GM12878 (cell line): ENCODE results near the gene MAIP1. TPM values are rescaled to one million over a fixed set of nuclear protein-coding genes. Genes with fewer than 3 reads are reported as not detected.

ENCODE experiments used
- BCL11A ChIP-seq: IDR thresholded peaks from 2 replicates; pipeline ENCODE4 v1.6.1; 2011; ENCODE audit warnings: low read depth, low read length
- BHLHE40 ChIP-seq, 2 experiments: fragments of 450-650 bp in 1 of 2; IDR thresholded peaks; 2 replicates each; pipeline ENCODE4 v1.6.1; 2011 to 2017; ENCODE audit warnings: low read depth in 2 of 2, borderline replicate concordance in 1 of 2, improper control_type of control experiment in 1 of 2, low read length in 1 of 2, mild to moderate bottlenecking in 1 of 2
- CHD1 ChIP-seq: IDR thresholded peaks from 2 replicates; pipeline ENCODE4 v1.6.1; 2012; ENCODE audit warnings: low read depth, low read length, improper control_type of control experiment
- DPF2 ChIP-seq: fragments of 450-650 bp; IDR thresholded peaks from 2 replicates; pipeline ENCODE4 v1.6.1; 2017; ENCODE audit warnings: mild to moderate bottlenecking
- EED ChIP-seq: sonication (generic); IDR thresholded peaks from 2 replicates; pipeline ENCODE4 v1.6.1; 2016; ENCODE audit warnings: antibody characterized with exemption, low read depth
- GABPA ChIP-seq: IDR thresholded peaks from 2 replicates; pipeline ENCODE4 v1.6.1; 2014; ENCODE audit warnings: antibody characterized with exemption, low read depth, mild to moderate bottlenecking, inconsistent platforms
- IKZF2 ChIP-seq, 2 experiments: fragments of 450-650 bp; IDR thresholded peaks; 2 replicates each; pipeline ENCODE4 v1.6.1; 2017; ENCODE audit warnings: mild to moderate bottlenecking in 2 of 2, moderate library complexity in 2 of 2
- JUND ChIP-seq: IDR thresholded peaks from 2 replicates; pipeline ENCODE4 v1.6.1; 2012; ENCODE audit warnings: low read depth, mild to moderate bottlenecking, low read length, improper control_type of control experiment, moderate library complexity
- MYC ChIP-seq: IDR thresholded peaks from 2 replicates; pipeline ENCODE4 v1.6.1; 2011; ENCODE audit warnings: mild to moderate bottlenecking, low read length, moderate library complexity, inconsistent platforms; ENCODE audit not compliant: insufficient read depth, insufficient replicate concordance, insufficient read length, severe bottlenecking
- NBN ChIP-seq: fragments of 450-650 bp; IDR thresholded peaks from 2 replicates; pipeline ENCODE4 v1.6.1; 2016
- NR2C2 ChIP-seq: IDR thresholded peaks from 2 replicates; pipeline ENCODE4 v1.6.1; 2011; ENCODE audit warnings: borderline replicate concordance, low read depth; ENCODE audit not compliant: control insufficient read depth, insufficient read length
- RBBP5 ChIP-seq: fragments of 200-600 bp; sonication (generic); conservative IDR thresholded peaks from 2 replicates; pipeline ENCODE4 v1.6.1; 2016
- SP1 ChIP-seq: IDR thresholded peaks from one replicate; pipeline ENCODE4 v1.6.1; 2011; ENCODE audit warnings: low read depth, low read length
- SREBF2 ChIP-seq: IDR thresholded peaks from 2 replicates; pipeline ENCODE4 v1.6.1; 2012; ENCODE audit warnings: mild to moderate bottlenecking, low read length
- STAT1 ChIP-seq: fragments of 450-650 bp; conservative IDR thresholded peaks from 2 replicates; pipeline ENCODE4 v1.6.1; 2014; ENCODE audit warnings: antibody characterized with exemption, mild to moderate bottlenecking
- TCF7 ChIP-seq: IDR thresholded peaks from 2 replicates; pipeline ENCODE4 v1.6.1; 2014; ENCODE audit warnings: antibody characterized with exemption, borderline replicate concordance
- WRNIP1 ChIP-seq: IDR thresholded peaks from 2 replicates; pipeline ENCODE4 v1.6.1; 2011; ENCODE audit warnings: low read depth, low read length, improper control_type of control experiment, borderline replicate concordance
- YY1 ChIP-seq: IDR thresholded peaks from 2 replicates; pipeline ENCODE4 v1.6.1; 2011; ENCODE audit warnings: low read depth, mild to moderate bottlenecking, low read length
- ZSCAN29 ChIP-seq: fragments of 450-650 bp; IDR thresholded peaks from 2 replicates; pipeline ENCODE4 v1.6.1; 2017; ENCODE audit warnings: mild to moderate bottlenecking, moderate library complexity
- polyA plus RNA-seq, 11 experiments: library from polyadenylated mRNA; depleted of rRNA in 4 of 11; unstranded in 6 of 11; stranded (reverse) in 5 of 11; fragments of >200 nt; fragmentation: Nextera tagmentation in 4 of 11; fragmentation: Illumina TruSeq in 1 of 11; extraction: Ambion mirVana in 4 of 11; extraction: Trizol in 1 of 11; gene quantifications; 1 replicate in 1 of 11; 2 replicates in 10 of 11; pipeline versions ENCODE4 v1.2.1 to v1.2.3, GENCODE V29; 2011 to 2016; ENCODE audit warnings: inconsistent platforms in 2 of 11, missing spikeins in 2 of 11, low read depth in 1 of 11
- total RNA-seq, 4 experiments: library from RNA; depleted of rRNA in 3 of 4; stranded (reverse); fragments of >200 nt in 3 of 4; fragmentation: Illumina TruSeq in 1 of 4; extraction: Trizol in 1 of 4; gene quantifications; 2 replicates each; pipeline versions ENCODE4 v1.2.1 to v1.2.3, GENCODE V29; 2013 to 2021
- TF ChIP-seq, protein P1 (sequence below): fragments of 450-650 bp; IDR thresholded peaks from 2 replicates; pipeline ENCODE4 v1.6.1; 2014; ENCODE audit warnings: mild to moderate bottlenecking
- TF ChIP-seq, protein P2 (sequence below): fragments of 450-650 bp; IDR thresholded peaks from 2 replicates; pipeline ENCODE4 v1.6.1; 2018; ENCODE audit warnings: mild to moderate bottlenecking, low read depth, moderate library complexity; ENCODE audit not compliant: partially characterized antibody
- TF ChIP-seq, protein P3 (sequence below): fragments of 450-650 bp; IDR thresholded peaks from 2 replicates; pipeline ENCODE4 v1.6.1; 2017; ENCODE audit warnings: antibody characterized with exemption, mild to moderate bottlenecking, moderate library complexity

The MAIP1 gene
- total and polyA plus RNA-seq, 10 of the 15 experiments (the other 5 are each of a cell fraction or from before 2014, with no cell fraction given), result 5.4 to 41.4 (median 25.4) TPM

DNA sequence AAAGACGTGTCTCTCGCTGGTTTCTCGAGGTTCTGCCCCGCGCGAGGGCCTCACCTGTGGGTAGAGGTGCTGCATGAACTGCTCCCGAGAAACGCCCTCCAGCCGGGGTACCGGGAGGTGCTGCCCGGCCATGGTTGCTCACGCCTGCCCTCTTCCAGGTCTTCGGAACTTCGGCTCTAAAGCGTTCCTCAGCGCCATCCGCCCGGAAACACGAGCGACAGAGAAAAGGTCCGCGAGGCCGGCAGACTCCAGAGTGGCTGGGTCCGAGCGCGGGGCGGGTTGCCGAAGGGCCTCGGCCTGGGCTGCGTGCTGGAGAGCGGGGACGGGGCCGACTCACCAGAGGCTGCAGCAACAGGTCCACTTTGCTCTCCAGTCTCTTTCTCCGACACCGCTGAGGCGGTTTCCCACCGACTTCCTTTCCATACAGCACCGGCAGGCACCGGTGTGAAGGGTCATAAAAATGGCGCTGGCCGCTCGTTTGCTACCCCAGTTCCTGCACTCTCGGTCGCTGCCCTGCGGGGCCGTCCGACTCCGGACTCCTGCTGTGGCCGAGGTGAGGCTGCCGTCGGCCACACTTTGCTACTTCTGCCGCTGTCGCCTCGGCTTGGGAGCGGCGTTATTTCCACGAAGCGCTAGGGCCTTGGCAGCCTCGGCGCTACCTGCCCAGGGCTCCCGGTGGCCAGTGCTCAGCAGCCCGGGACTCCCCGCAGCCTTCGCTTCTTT is at the start of gene MAIP1, which contains the start of gene TYW5 (continued):
- TF ChIP-seq NR2C2, result peak; percentile 96
- TF ChIP-seq BHLHE40 (IDR thresholded peaks at IDR 0.05; ENCODE audit: borderline replicate concordance in 1 of 2, low read depth in 2 of 2, low read length in 1 of 2), result peak; percentile 33 to 59; a peak in 2 of 4 replicates
- TF ChIP-seq NBN, result peak; percentile 98
- no peak for TF ChIP-seq CHD1
- TF ChIP-seq YY1, result peak; percentile 96
- no peak for TF ChIP-seq BCL11A
- peak; percentile 68; the same call in 1 of the 2 replicates for TF ChIP-seq TCF7
- TF ChIP-seq GABPA, result peak; percentile 93
- peak; percentile 85; the same call in 1 of the 2 replicates for TF ChIP-seq ZSCAN29
- TF ChIP-seq, protein P1, sequence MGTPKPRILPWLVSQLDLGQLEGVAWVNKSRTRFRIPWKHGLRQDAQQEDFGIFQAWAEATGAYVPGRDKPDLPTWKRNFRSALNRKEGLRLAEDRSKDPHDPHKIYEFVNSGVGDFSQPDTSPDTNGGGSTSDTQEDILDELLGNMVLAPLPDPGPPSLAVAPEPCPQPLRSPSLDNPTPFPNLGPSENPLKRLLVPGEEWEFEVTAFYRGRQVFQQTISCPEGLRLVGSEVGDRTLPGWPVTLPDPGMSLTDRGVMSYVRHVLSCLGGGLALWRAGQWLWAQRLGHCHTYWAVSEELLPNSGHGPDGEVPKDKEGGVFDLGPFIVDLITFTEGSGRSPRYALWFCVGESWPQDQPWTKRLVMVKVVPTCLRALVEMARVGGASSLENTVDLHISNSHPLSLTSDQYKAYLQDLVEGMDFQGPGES, result no peak
- TF ChIP-seq RBBP5, result peak; percentile 99
- TF ChIP-seq MYC, result no peak
- TF ChIP-seq JUND, result no peak
- TF ChIP-seq EED, result peak; percentile 73
- no peak for TF ChIP-seq WRNIP1
- TF ChIP-seq, protein P2, sequence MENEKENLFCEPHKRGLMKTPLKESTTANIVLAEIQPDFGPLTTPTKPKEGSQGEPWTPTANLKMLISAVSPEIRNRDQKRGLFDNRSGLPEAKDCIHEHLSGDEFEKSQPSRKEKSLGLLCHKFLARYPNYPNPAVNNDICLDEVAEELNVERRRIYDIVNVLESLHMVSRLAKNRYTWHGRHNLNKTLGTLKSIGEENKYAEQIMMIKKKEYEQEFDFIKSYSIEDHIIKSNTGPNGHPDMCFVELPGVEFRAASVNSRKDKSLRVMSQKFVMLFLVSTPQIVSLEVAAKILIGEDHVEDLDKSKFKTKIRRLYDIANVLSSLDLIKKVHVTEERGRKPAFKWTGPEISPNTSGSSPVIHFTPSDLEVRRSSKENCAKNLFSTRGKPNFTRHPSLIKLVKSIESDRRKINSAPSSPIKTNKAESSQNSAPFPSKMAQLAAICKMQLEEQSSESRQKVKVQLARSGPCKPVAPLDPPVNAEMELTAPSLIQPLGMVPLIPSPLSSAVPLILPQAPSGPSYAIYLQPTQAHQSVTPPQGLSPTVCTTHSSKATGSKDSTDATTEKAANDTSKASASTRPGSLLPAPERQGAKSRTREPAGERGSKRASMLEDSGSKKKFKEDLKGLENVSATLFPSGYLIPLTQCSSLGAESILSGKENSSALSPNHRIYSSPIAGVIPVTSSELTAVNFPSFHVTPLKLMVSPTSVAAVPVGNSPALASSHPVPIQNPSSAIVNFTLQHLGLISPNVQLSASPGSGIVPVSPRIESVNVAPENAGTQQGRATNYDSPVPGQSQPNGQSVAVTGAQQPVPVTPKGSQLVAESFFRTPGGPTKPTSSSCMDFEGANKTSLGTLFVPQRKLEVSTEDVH, result peak; percentile 92
- peak; percentile 40 for TF ChIP-seq SP1
- peak; percentile 89 to 95 for TF ChIP-seq IKZF2 (IDR thresholded peaks at IDR 0.05)
- TF ChIP-seq SREBF2, result no peak
- TF ChIP-seq DPF2, result peak; percentile 77; the same call in 1 of the 2 replicates
- peak; percentile 100 for TF ChIP-seq STAT1
- TF ChIP-seq, protein P3, sequence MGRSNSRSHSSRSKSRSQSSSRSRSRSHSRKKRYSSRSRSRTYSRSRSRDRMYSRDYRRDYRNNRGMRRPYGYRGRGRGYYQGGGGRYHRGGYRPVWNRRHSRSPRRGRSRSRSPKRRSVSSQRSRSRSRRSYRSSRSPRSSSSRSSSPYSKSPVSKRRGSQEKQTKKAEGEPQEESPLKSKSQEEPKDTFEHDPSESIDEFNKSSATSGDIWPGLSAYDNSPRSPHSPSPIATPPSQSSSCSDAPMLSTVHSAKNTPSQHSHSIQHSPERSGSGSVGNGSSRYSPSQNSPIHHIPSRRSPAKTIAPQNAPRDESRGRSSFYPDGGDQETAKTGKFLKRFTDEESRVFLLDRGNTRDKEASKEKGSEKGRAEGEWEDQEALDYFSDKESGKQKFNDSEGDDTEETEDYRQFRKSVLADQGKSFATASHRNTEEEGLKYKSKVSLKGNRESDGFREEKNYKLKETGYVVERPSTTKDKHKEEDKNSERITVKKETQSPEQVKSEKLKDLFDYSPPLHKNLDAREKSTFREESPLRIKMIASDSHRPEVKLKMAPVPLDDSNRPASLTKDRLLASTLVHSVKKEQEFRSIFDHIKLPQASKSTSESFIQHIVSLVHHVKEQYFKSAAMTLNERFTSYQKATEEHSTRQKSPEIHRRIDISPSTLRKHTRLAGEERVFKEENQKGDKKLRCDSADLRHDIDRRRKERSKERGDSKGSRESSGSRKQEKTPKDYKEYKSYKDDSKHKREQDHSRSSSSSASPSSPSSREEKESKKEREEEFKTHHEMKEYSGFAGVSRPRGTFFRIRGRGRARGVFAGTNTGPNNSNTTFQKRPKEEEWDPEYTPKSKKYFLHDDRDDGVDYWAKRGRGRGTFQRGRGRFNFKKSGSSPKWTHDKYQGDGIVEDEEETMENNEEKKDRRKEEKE, result no peak
